Putamen (tissue), 1 donor: ENCODE results near the gene CAMSAP1.

ENCODE experiments used
- DNase-seq: peaks from one replicate; pipeline ENCODE4 v3.0.0-alpha.2; 2016; ENCODE audit warnings: low spot score

CAMSAP1 gene

GRCh38 chr9:135941288-135941995, 34.1 kb upstream of the CAMSAP1 start:
- no peak for DNase-seq

GRCh38 chr9:135939351-135940265, 32.3 kb upstream of the CAMSAP1 start:
- no peak for DNase-seq

GRCh38 chr9:135937521-135938489, 30.5 kb upstream of the CAMSAP1 start:
- DNase-seq = no peak

- DNase-seq = no peak
These were observed 25.8 kb upstream of the CAMSAP1 start for GRCh38 chr9:135933114-135933513.

GRCh38 chr9:135932656-135933055, 25.3 kb upstream of the CAMSAP1 start:
- DNase-seq = no peak

GRCh38 chr9:135931349-135931820, 24.0 kb upstream of the CAMSAP1 start:
- no peak for DNase-seq

- DNase-seq = no peak
These were observed 23.4 kb upstream of the CAMSAP1 start for GRCh38 chr9:135930446-135931345.

GRCh38 chr9:135929656-135930445, 22.5 kb upstream of the CAMSAP1 start:
- no peak for DNase-seq

GRCh38 chr9:135928731-135929655, 21.6 kb upstream of the CAMSAP1 start:
- no peak for DNase-seq

GRCh38 chr9:135928074-135928730, 20.9 kb upstream of the CAMSAP1 start:
- DNase-seq = no peak

- DNase-seq = no peak
These were observed 20.1 kb upstream of the CAMSAP1 start for GRCh38 chr9:135927195-135928013.

GRCh38 chr9:135926402-135927194, 19.3 kb upstream of the CAMSAP1 start:
- no peak for DNase-seq

GRCh38 chr9:135925496-135926133, 18.3 kb upstream of the CAMSAP1 start:
- DNase-seq = peak; percentile 77

- DNase-seq = no peak
These were observed 17.4 kb upstream of the CAMSAP1 start for GRCh38 chr9:135924628-135925338.

- no peak for DNase-seq
These were observed 16.2 kb upstream of the CAMSAP1 start for GRCh38 chr9:135923508-135923907.
